CD4-positive, alpha-beta T cell treated with Interleukin-15 for 1 hour (primary cell): Measurements from ENCODE around the gene TBCD.
"Not testable (repeated sequence)": the region's sequence is repeated elsewhere in the genome, so short reads cannot be mapped to it uniquely, and the experiment has no call there.

Experiments
- DNase-seq: peaks from one replicate; pipeline ENCODE4 v3.0.0-alpha.2; 2020

Gene TBCD

GRCh38 chr17:82978765-82979349, 227.0 kb downstream of the TBCD start:
- peak; percentile 62 for DNase-seq

- DNase-seq, result no peak
Observed at GRCh38 chr17:82979718-82980117, 227.9 kb downstream of the TBCD start.

DNA sequence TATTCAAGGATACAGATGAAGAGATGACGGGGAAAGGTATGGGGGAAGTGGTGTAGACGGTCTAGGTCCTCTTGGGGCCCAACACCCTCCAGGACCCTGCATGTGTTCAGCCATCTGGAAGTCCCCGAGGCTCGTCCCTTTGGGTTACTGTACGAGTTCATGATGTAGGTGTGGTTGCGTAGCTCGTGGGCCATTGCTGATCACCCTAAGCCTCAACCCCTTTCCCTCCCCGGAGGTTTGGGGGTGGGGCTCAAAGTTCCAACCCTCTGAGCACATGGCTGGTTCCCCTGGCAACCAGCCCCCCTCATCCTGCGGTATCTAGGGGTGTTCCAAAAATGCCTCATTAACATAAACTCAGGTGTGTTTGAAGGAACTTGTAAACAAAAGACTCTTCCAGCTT, 228.8 kb downstream of the TBCD start:
- no peak for DNase-seq

DNA sequence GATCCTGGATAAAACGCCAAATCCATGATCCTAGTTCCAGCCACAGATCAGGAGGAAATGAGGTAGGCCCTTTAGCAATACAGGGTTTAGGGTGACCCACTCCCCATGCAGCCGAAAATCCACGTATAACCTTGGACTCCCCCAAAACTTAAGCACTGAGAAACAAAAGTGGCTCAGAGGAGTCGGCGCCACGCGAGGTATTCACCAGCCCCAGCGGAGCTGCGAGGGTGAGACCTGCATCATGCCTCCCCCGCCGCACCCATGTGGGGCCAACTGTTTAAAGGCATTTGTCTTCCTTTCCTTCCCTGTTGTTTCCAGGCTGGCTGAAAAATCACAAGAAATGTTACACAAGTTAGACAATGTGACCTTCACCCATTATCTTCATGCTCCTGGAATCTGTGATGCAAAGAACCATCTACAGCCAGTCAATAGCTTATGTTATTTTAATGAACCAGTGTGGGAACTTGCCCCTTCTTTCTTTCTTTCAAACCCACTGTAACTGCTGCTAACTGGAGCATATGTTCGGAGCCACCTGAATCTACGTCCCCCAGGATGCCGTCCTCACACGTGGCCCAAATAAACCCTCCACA, 229.4 kb downstream of the TBCD start:
- DNase-seq, result no peak

DNA sequence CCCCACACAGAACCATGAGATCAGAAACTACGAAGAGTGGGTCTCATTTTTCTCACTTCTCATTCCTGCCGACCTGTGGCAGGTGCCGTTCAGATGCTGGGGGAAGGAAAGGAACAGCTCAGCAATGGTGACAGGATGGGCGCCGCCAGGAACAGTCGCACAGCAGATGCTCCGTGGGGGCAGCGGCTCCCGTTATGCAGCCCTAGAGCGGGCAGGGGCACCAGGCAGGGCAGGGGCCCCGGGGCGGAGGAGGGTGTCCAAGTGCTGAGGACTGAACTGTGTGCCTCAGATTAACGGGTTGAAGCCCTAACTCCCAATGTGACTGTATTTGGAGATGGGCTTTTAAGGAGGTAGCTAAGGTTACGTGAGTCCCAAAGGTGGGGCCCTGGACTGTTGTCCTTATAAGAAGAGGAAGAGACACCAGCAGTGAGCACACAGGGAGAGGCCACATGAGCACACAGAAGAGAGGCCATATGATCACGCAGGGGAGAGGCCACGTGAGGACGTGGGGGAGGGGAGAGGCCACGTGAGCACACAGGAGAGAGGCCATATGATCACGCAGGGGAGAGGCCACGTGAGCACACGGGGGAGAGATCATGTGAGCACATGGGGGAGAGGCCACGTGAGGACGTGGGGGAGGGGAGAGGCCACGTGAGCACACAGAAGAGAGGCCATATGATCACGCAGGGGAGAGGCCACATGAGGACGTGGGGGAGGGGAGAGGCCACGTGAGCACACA, 231.8 kb downstream of the TBCD start:
- no peak for DNase-seq

DNA sequence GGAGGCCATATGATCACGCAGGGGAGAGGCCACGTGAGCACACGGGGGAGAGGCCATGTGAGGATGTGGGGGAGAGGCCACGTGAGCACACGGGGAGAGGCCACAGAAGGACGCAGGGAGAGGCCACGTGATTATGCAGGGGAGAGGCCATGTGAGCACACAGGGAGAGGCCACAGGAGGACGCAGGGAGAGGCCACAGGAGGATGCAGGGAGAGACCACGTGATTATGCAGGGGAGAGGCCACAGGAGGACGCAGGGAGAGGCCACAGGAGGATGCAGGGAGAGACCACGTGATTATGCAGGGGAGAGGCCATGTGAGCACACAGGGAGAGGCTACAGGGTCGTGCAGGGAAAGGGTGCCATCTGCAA, 232.4 kb downstream of the TBCD start:
- DNase-seq, result not testable (repeated sequence)

GRCh38 chr17:82984751-82985427, 233.0 kb downstream of the TBCD start:
- DNase-seq, result no peak

- no peak for DNase-seq
Observed at GRCh38 chr17:82985428-82985805, 233.6 kb downstream of the TBCD start.

DNA sequence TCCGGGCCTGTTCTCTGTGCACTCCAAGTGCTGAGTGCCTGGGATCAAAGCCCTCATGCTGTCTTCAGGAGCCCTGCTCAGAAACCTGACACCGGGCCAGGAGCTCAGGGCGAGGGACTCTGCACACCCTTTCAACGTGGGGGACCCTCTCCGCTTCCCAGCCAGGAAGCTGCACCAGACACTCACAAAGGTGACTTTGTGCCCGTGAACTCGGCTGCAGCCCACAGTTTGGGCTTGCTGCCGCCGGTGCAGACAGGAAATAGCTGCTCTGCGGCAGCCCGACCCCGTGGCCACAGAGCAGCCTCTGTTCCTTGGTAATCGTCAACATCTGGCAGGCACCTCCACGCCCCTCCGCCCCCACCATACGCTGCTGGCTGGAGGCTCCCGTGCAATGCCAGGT, 234.1 kb downstream of the TBCD start:
- DNase-seq, result peak; percentile 59

DNA sequence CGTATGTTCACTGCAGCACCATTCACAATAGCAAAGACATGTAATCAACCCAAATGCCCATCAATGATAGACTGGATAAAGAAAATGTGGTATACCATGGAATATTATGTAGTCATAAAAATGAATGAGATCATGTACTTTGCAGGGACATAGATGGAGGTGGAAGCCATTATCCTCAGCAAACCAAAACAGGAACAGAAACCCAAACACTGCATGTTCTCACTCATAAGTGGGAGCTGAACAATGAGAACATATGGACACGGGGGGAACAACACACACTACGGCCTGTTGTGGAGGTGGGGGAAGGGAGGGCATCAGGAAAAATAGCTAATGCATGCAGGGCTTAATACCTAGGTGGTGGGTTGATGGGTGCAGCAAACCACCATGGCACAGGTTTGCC, 237.2 kb downstream of the TBCD start:
- not testable (repeated sequence) for DNase-seq

GRCh38 chr17:82989881-82990280, 238.0 kb downstream of the TBCD start:
- DNase-seq, result no peak

- no peak for DNase-seq
Observed at GRCh38 chr17:82993005-82993404, 241.1 kb downstream of the TBCD start.
